GM21367 (cell line): ENCODE data around the gene FRMD4B.
"Not testable (repeated sequence)": the region's sequence is repeated elsewhere in the genome, so short reads cannot be mapped to it uniquely, and the experiment has no call there.

Experiments used
- ATAC-seq: cut with Tn5 transposase; IDR thresholded peaks from one replicate; pipeline ENCODE4 v1.9.1; 2021; ENCODE audit not compliant: unreplicated experiment

The FRMD4B gene

GRCh38 chr3:69290430-69290829 is 95.5 kb downstream of the FRMD4B start:
- no peak for ATAC-seq

GRCh38 chr3:69290006-69290405 is 95.9 kb downstream of the FRMD4B start:
- no peak for ATAC-seq

GRCh38 chr3:69288161-69288895 is 97.6 kb downstream of the FRMD4B start:
- ATAC-seq: no peak

- no peak for ATAC-seq
Observed at GRCh38 chr3:69283913-69284611, 101.8 kb downstream of the FRMD4B start.

- no peak for ATAC-seq
Observed at GRCh38 chr3:69283496-69283895, 102.4 kb downstream of the FRMD4B start.

GRCh38 chr3:69282181-69282580 is 103.7 kb downstream of the FRMD4B start:
- ATAC-seq: no peak

- ATAC-seq: not testable (repeated sequence)
Observed at GRCh38 chr3:69277403-69277802, 108.5 kb downstream of the FRMD4B start.

GRCh38 chr3:69276884-69277283 is 109.0 kb downstream of the FRMD4B start:
- ATAC-seq: no peak

- ATAC-seq: not testable (repeated sequence)
Observed at GRCh38 chr3:69276191-69276590, 109.7 kb downstream of the FRMD4B start.

GRCh38 chr3:69273896-69274295 is 112.0 kb downstream of the FRMD4B start:
- no peak for ATAC-seq

GRCh38 chr3:69272556-69272955 is 113.3 kb downstream of the FRMD4B start:
- ATAC-seq: no peak

GRCh38 chr3:69271098-69271497 is 114.8 kb downstream of the FRMD4B start:
- no peak for ATAC-seq

- ATAC-seq: no peak
Observed at GRCh38 chr3:69266585-69266984, 119.3 kb downstream of the FRMD4B start.

- ATAC-seq: not testable (repeated sequence)
Observed at GRCh38 chr3:69266071-69266470, 119.8 kb downstream of the FRMD4B start.

- not testable (repeated sequence) for ATAC-seq
Observed at GRCh38 chr3:69260843-69261405, 125.0 kb downstream of the FRMD4B start.

- no peak for ATAC-seq
Observed at GRCh38 chr3:69260216-69260787, 125.6 kb downstream of the FRMD4B start.

GRCh38 chr3:69259125-69259524 is 126.8 kb downstream of the FRMD4B start:
- ATAC-seq: no peak

GRCh38 chr3:69255928-69256327 is 130.0 kb downstream of the FRMD4B start:
- ATAC-seq: no peak

GRCh38 chr3:69254351-69254750 is 131.5 kb downstream of the FRMD4B start:
- ATAC-seq: no peak

GRCh38 chr3:69252631-69253030 is 133.3 kb downstream of the FRMD4B start:
- ATAC-seq: no peak

- no peak for ATAC-seq
Observed at GRCh38 chr3:69252141-69252540, 133.7 kb downstream of the FRMD4B start.
